Adipocyte (in vitro differentiated cells): ENCODE data around the gene MLN.

Source experiments
- DNase-seq: peaks from one replicate; pipeline ENCODE4 v3.0.0-alpha.2; 2015; ENCODE audit warnings: low read depth
- H3K27me3 ChIP-seq: replicated peaks from 2 replicates; pipeline ENCODE4 v1.7.0; 2013; ENCODE audit warnings: mild to moderate bottlenecking, low read length, moderate library complexity; ENCODE audit not compliant: control insufficient read depth, insufficient read depth
- H3K36me3 ChIP-seq: 2 replicates; pipeline ENCODE4 v1.7.0; 2013; ENCODE audit warnings: low read length, mild to moderate bottlenecking, moderate library complexity; ENCODE audit not compliant: control insufficient read depth, insufficient read depth, severe bottlenecking
- H3K4me1 ChIP-seq: 2 replicates; pipeline ENCODE4 v1.7.0; 2013; ENCODE audit warnings: mild to moderate bottlenecking, low read length, moderate library complexity; ENCODE audit not compliant: control insufficient read depth, insufficient read depth
- H3K4me3 ChIP-seq: 2 replicates; pipeline ENCODE4 v1.7.0; 2013; ENCODE audit warnings: mild to moderate bottlenecking, low read length, moderate library complexity
- H3K9ac ChIP-seq: 2 replicates; pipeline ENCODE4 v1.7.0; 2013; ENCODE audit warnings: mild to moderate bottlenecking, low read length, moderate library complexity
- H3K9me3 ChIP-seq: 2 replicates; pipeline ENCODE4 v1.7.0; 2013; ENCODE audit warnings: mild to moderate bottlenecking, low read length, moderate library complexity; ENCODE audit not compliant: control insufficient read depth

The MLN gene

GRCh38 chr6:33812669-33813068 lies 8.9 kb upstream of the MLN start:
- Histone ChIP-seq H3K36me3 (no peaks in the 10 kb centered on the region), H3K4me3 (no peak overlapping the region), H3K9ac (no peak overlapping the region), H3K27me3 (peaks cover 71% of the 10 kb centered on the region), H3K4me1 (no peaks in the 10 kb centered on the region), H3K9me3 (peaks cover 4% of the 10 kb centered on the region)
- peak; percentile 69 for DNase-seq

DNA sequence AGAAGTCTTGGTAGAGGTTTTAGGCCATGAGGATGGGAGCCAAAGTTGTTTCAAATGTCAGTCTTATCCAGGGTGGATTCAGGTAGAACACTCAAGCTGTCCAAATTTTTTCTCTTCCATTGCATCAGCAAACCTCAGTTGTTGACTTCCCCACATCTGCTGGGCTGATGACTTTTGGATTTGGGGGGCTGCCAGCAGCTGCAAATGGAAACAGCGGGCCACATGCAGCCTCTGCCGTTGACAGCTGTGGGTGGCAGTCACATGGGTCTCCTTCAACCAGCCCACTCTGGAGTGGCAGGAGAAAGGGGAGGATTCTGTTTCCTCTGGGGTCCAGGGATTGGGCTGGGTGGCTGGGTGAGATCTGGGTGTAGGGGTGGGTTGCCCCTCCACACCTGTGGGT lies 5.8 kb upstream of the MLN start:
- DNase-seq: no peak
- Histone ChIP-seq H3K9ac (no peak overlapping the region), H3K9me3 (peaks cover 4% of the 10 kb centered on the region), H3K36me3 (no peaks in the 10 kb centered on the region), H3K4me3 (no peak overlapping the region), H3K27me3 (peaks cover 72% of the 10 kb centered on the region), H3K4me1 (no peaks in the 10 kb centered on the region)

DNA sequence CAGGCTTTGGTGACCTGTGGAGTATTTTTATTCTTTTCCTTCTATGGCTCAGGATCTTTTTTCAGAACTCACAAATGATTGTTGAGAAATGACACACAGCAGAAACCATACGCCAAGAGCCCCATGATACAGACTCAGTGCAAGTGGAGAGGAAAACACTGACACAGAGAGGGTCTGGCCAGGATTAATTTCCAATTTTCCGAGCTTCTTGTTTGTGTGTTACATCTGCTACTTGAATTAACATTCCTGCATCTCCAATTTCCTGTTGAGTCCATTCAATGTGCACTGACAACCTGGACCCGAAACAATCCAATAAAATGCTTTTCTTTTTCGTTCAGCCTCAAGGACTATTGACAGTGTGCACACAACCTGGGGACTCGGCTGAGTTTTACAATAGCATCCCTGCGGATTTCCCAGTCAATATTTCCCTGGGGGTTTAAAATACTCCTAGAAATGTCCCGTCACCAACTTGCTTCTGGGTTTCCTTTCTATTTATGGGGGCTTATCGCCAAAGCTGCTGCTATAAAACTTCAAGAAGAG lies 4.9 kb upstream of the MLN start:
- Histone ChIP-seq H3K36me3 (no peaks in the 10 kb centered on the region), H3K4me1 (no peaks in the 10 kb centered on the region), H3K9ac (no peak overlapping the region), H3K27me3 (peaks cover 74% of the 10 kb centered on the region), H3K9me3 (peaks cover 4% of the 10 kb centered on the region), H3K4me3 (no peak overlapping the region)
- DNase-seq: no peak

DNA sequence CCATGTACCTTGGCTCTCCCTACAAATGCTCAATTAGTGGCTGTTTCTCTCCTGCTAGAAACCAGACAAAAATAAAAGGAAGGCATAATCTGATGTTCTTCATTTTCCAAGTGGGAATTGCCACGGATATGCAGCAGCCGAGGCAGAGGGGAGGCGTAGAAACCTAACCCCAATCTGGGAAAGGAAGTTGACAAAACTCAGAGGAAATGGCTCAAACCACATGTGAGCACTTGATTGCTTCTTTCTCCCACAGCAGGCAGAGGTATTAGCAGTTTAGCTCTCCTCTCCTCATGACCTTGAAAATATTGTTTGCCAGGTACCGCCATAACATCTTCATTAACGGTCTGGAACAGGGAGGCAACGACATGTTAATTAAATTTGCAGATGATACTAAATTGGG lies 3.8 kb upstream of the MLN start:
- H3K4me1 ChIP-seq: no peaks in the 10 kb centered on the region

GRCh38 chr6:33806841-33807240 lies 3.0 kb upstream of the MLN start:
- H3K36me3 ChIP-seq: no peaks in the 10 kb centered on the region
- no peaks in the 10 kb centered on the region for H3K4me1 ChIP-seq
- no peak overlapping the region for H3K9ac ChIP-seq
- H3K27me3 ChIP-seq: peaks cover 70% of the 10 kb centered on the region
- no peak overlapping the region for H3K4me3 ChIP-seq
- DNase-seq: no peak
- peaks cover 4% of the 10 kb centered on the region for H3K9me3 ChIP-seq

More for the DNA sequence above, 3.8 kb upstream of the MLN start:
- Histone ChIP-seq H3K4me3 (no peak overlapping the region), H3K36me3 (no peaks in the 10 kb centered on the region), H3K9me3 (peaks cover 4% of the 10 kb centered on the region), H3K27me3 (peaks cover 70% of the 10 kb centered on the region), H3K9ac (no peak overlapping the region)
- no peak for DNase-seq

- H3K9me3 ChIP-seq: no peaks in the 10 kb centered on the region
- H3K36me3 ChIP-seq: no peaks in the 10 kb centered on the region
- H3K4me3 ChIP-seq: no peak overlapping the region
- no peak overlapping the region for H3K9ac ChIP-seq
- peaks cover 42% of the 10 kb centered on the region for H3K27me3 ChIP-seq
- H3K4me1 ChIP-seq: peaks cover 24% of the 10 kb centered on the region
- no peak for DNase-seq
Measured at GRCh38 chr6:33802186-33802958, 1.4 kb downstream of the MLN start.

- Histone ChIP-seq H3K27me3 (peaks cover 42% of the 10 kb centered on the region), H3K4me3 (no peak overlapping the region), H3K36me3 (no peaks in the 10 kb centered on the region), H3K9ac (no peak overlapping the region), H3K4me1 (peaks cover 24% of the 10 kb centered on the region), H3K9me3 (no peaks in the 10 kb centered on the region)
- DNase-seq: no peak
Measured at GRCh38 chr6:33801611-33802010, 2.2 kb downstream of the MLN start.

DNA sequence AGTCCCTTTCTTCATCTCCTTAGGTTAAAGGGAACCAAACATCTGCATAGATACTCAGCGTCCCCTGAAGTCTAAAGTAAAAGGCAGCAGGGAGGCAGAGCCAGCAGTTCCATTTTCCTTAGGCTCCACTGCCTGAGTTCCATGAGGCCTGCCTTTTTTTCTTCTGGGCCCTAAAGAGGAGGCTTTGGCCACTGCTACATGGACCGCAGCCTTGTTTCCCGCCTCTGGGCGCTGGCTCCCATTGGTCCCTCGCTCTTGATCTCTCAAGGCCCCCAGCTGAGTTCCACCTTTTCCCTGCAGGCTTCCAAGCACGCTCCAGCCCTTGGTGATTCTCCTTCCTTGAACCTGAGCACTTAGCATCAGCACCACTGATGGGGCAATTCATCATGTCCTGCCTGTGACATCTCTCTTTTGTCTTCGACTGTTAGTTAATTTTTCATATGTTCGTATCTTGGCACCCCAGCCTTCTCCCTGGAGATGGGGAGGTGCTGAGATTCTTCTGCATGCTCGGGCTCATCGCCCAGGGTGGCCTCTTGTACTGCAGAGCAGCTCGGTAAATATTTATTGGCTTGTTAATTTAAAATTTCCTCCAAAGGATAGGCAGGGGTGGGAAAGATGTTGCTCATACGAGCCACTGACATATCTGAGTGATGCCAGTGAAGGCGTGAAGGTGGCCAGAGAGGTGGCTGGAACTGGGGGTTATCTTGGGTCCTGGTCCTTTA lies 3.4 kb downstream of the MLN start:
- no peak for DNase-seq
- peaks cover 41% of the 10 kb centered on the region for H3K27me3 ChIP-seq
- H3K4me3 ChIP-seq: no peak overlapping the region
- peaks cover 24% of the 10 kb centered on the region for H3K4me1 ChIP-seq
- H3K9me3 ChIP-seq: no peaks in the 10 kb centered on the region
- H3K9ac ChIP-seq: peak overlapping the region; percentile 57
- no peaks in the 10 kb centered on the region for H3K36me3 ChIP-seq

- H3K36me3 ChIP-seq: no peaks in the 10 kb centered on the region
- DNase-seq: no peak
- peaks cover 34% of the 10 kb centered on the region for H3K27me3 ChIP-seq
- no peak overlapping the region for H3K4me3 ChIP-seq
- peaks cover 24% of the 10 kb centered on the region for H3K4me1 ChIP-seq
- H3K9me3 ChIP-seq: no peaks in the 10 kb centered on the region
- peak overlapping the region; percentile 57 for H3K9ac ChIP-seq
Measured at GRCh38 chr6:33799454-33800113, 4.2 kb downstream of the MLN start.

DNA sequence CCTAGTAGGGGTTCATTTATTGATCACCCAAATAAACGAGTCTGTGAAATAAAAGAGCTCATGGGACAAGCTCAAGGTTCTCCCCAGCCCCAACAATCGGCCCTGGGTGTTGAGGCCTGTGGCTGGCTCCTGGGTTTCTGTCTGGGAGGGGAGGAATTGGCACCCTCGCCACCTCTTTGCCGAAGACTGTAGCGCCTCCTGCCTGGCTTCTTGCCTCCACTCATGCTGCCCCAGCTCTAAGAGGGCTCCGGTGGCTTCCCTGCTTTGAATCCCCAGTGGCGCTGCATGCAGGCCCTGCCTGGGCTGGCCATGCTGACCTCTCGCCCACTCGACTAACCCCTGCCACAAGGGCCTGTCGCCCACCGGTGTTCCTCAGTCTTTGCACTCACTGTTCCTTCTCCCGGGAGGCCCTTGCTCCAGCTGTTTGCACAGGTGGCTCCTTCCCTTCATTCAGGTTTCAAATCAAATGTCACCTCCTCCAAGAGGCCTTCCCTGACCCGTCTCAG lies 5.4 kb downstream of the MLN start:
- peaks cover 24% of the 10 kb centered on the region for H3K4me1 ChIP-seq
- no peak overlapping the region for H3K4me3 ChIP-seq
- no peak overlapping the region for H3K9ac ChIP-seq

More for the DNA sequence above, 5.4 kb downstream of the MLN start:
- no peaks in the 10 kb centered on the region for H3K9me3 ChIP-seq
- peaks cover 34% of the 10 kb centered on the region for H3K27me3 ChIP-seq
- no peaks in the 10 kb centered on the region for H3K36me3 ChIP-seq
- no peak for DNase-seq
